Mesenchymal stem cell (in vitro differentiated cells and primary cell): ENCODE results near the gene KIF21A.

Source experiments
- DNase-seq: peaks from one replicate; pipeline ENCODE4 v3.0.0-alpha.2; 2013
- H2AFZ ChIP-seq: one replicate; pipeline ENCODE4 v1.6.1; 2013; ENCODE audit warnings: low read depth, mild to moderate bottlenecking, control low read depth, inconsistent platforms, low read length, moderate library complexity
- H2AK5ac ChIP-seq: 2 replicates; pipeline ENCODE4 v1.6.1; 2013; ENCODE audit warnings: low read length, moderate library complexity, mild to moderate bottlenecking, inconsistent platforms; ENCODE audit not compliant: severe bottlenecking
- H2BK120ac ChIP-seq: one replicate; pipeline ENCODE4 v1.6.1; 2013; ENCODE audit warnings: low read depth, mild to moderate bottlenecking, inconsistent platforms, low read length, moderate library complexity
- H2BK12ac ChIP-seq, 2 experiments: one replicate each; pipeline ENCODE4 v1.6.1; 2013; ENCODE audit warnings: inconsistent platforms in 2 of 2, low read length in 2 of 2, mild to moderate bottlenecking in 2 of 2, moderate library complexity in 2 of 2, control low read depth in 1 of 2
- H2BK15ac ChIP-seq: one replicate; pipeline ENCODE4 v1.6.1; 2013; ENCODE audit warnings: mild to moderate bottlenecking, low read depth, inconsistent platforms; ENCODE audit not compliant: poor library complexity, severe bottlenecking
- H2BK5ac ChIP-seq: 2 replicates; pipeline ENCODE4 v1.6.1; 2013; ENCODE audit warnings: low read depth, mild to moderate bottlenecking, low read length, control low read depth, inconsistent platforms; ENCODE audit not compliant: poor library complexity, severe bottlenecking
- H3K14ac ChIP-seq, 2 experiments: one replicate each; pipeline ENCODE4 v1.6.1; 2013; ENCODE audit warnings: inconsistent platforms in 2 of 2, low read length in 2 of 2, control low read depth in 1 of 2, mild to moderate bottlenecking in 1 of 2, moderate library complexity in 1 of 2
- H3K18ac ChIP-seq, 2 experiments: one replicate each; pipeline ENCODE4 v1.6.1; 2013; ENCODE audit warnings: inconsistent platforms in 2 of 2, low read length in 2 of 2, control low read depth in 1 of 2, low read depth in 1 of 2, mild to moderate bottlenecking in 1 of 2
- H3K23ac ChIP-seq, 2 experiments: one replicate each; pipeline ENCODE4 v1.6.1; 2013; ENCODE audit warnings: inconsistent platforms in 2 of 2, low read length in 2 of 2, mild to moderate bottlenecking in 2 of 2, moderate library complexity in 2 of 2, control low read depth in 1 of 2
- H3K27ac ChIP-seq: 2 replicates; pipeline ENCODE4 v1.5.1; 2013; ENCODE audit warnings: mild to moderate bottlenecking, moderate library complexity, low read length, control low read depth, inconsistent platforms; ENCODE audit not compliant: poor library complexity, severe bottlenecking
- H3K27me3 ChIP-seq, 2 experiments: 2 replicates each; pipeline versions ENCODE4 v1.6.1 to v1.7.0; 2013; ENCODE audit warnings: low read length in 2 of 2, mild to moderate bottlenecking in 2 of 2, moderate library complexity in 2 of 2, control low read depth in 1 of 2, inconsistent platforms in 1 of 2; ENCODE audit not compliant: control insufficient read depth in 1 of 2, insufficient read depth in 1 of 2
- H3K36me3 ChIP-seq, 2 experiments: 2 replicates each; pipeline versions ENCODE4 v1.6.1 to v1.7.0; 2013; ENCODE audit warnings: low read length in 2 of 2, control low read depth in 1 of 2, inconsistent platforms in 1 of 2, low read depth in 1 of 2, mild to moderate bottlenecking in 1 of 2; ENCODE audit not compliant: insufficient read depth in 2 of 2, control insufficient read depth in 1 of 2
- H3K4ac ChIP-seq, 2 experiments: one replicate each; pipeline ENCODE4 v1.6.1; 2013; ENCODE audit warnings: inconsistent platforms in 2 of 2, low read length in 2 of 2, mild to moderate bottlenecking in 2 of 2, moderate library complexity in 2 of 2, control low read depth in 1 of 2, low read depth in 1 of 2
- H3K4me1 ChIP-seq: 2 replicates; pipeline ENCODE4 v1.6.1; 2013; ENCODE audit warnings: low read depth, low read length, control low read depth; ENCODE audit not compliant: control insufficient read depth, insufficient read depth
- H3K4me2 ChIP-seq: 2 replicates; pipeline ENCODE4 v1.6.1; 2013; ENCODE audit warnings: low read length, mild to moderate bottlenecking, inconsistent platforms; ENCODE audit not compliant: poor library complexity, severe bottlenecking
- H3K4me3 ChIP-seq, 2 experiments: 2 replicates each; pipeline versions ENCODE4 v1.5.1 to v1.7.0; 2013; ENCODE audit warnings: low read length in 2 of 2, mild to moderate bottlenecking in 2 of 2, control low read depth in 1 of 2, low read depth in 1 of 2; ENCODE audit not compliant: insufficient read depth in 1 of 2
- H3K79me1 ChIP-seq: replicated peaks from 2 replicates; pipeline ENCODE4 v1.6.1; 2013; ENCODE audit warnings: mild to moderate bottlenecking, control low read depth, low read length, inconsistent platforms; ENCODE audit not compliant: poor library complexity, severe bottlenecking
- H3K9ac ChIP-seq: 2 replicates; pipeline ENCODE4 v1.7.0; 2013; ENCODE audit warnings: mild to moderate bottlenecking, low read length, moderate library complexity
- H3K9me3 ChIP-seq: 2 replicates; pipeline ENCODE4 v1.7.0; 2013; ENCODE audit warnings: mild to moderate bottlenecking, low read length; ENCODE audit not compliant: control insufficient read depth
- H4K8ac ChIP-seq: one replicate; pipeline ENCODE4 v1.6.1; 2013; ENCODE audit warnings: inconsistent platforms, mild to moderate bottlenecking, low read length, moderate library complexity
- H4K91ac ChIP-seq: one replicate; pipeline ENCODE4 v1.6.1; 2013; ENCODE audit warnings: mild to moderate bottlenecking, low read length, inconsistent platforms
- WGBS: methylation state at CpG from one replicate; pipeline ENCODE4 v1.1.7; 2013; ENCODE audit warnings: mixed read lengths; 5-methylcytosine and 5-hydroxymethylcytosine counted together

The KIF21A gene

DNA sequence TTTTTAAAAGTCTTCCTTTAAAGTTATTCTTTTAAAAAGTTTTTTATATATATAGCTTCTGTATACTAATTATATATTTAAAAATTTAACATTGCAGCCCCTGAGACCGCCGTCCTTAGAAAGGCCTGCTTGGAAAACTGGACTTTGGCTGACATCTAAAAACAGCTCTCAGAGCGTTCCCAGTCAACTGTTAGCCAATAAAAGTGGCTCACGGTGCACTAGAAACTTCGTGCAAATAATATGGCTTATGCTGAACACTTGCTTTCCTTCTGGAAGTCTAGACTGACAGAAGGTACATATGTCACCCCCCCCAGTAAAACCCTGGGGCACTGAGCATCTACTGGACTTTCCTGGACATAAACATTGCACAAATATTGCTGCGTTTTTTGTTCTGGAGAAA, 115.0 kb downstream of the KIF21A start:
- no peak overlapping the region for H2BK12ac ChIP-seq
- no peak overlapping the region for H3K18ac ChIP-seq
- DNase-seq, result no peak
- no peak overlapping the region for H3K4ac ChIP-seq
- no peak overlapping the region for H2BK120ac ChIP-seq
- H3K4me3 ChIP-seq, result no peak overlapping the region
- H4K91ac ChIP-seq, result no peak overlapping the region
- no peak overlapping the region for H3K4me2 ChIP-seq
- no peak overlapping the region for H3K23ac ChIP-seq
- WGBS, result 99% methylated on average over 6 of the region's 6 CpGs
- H3K9me3 ChIP-seq, result no peaks in the 10 kb centered on the region
- H2AK5ac ChIP-seq, result no peak overlapping the region
- no peaks in the 10 kb centered on the region for H3K79me1 ChIP-seq
- no peak overlapping the region for H3K9ac ChIP-seq
- H3K27me3 ChIP-seq, result no peaks in the 10 kb centered on the region
- H3K4me1 ChIP-seq, result no peaks in the 10 kb centered on the region
- H3K36me3 ChIP-seq, result peaks cover 3 to 9% of the 10 kb centered on the region in 2 experiments
- H4K8ac ChIP-seq, result no peak overlapping the region
- no peak overlapping the region for H2BK5ac ChIP-seq
- H3K14ac ChIP-seq, result no peak overlapping the region
- H2BK15ac ChIP-seq, result no peak overlapping the region
- H3K27ac ChIP-seq, result no peak overlapping the region
- no peak overlapping the region for H2AFZ ChIP-seq

DNA sequence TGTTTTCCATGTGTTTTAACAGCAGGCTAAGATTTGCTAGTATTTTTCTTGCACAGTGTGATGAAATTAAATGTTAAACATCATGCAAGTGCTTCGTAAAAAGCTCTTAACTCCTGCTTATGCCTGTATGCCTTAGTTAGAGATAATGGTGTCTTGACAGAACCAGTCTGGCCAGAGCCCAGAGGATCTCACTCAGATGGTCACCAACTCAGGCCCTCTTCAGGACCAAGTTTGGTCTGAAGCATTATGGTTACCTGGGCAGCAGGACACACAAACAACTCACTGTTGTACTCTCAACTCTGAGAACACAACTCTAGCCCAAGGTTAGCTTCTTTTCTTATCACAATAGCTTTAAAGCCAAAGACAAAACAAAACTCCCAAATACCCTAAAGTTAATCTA, 115.4 kb downstream of the KIF21A start:
- Histone ChIP-seq H2BK120ac (no peak overlapping the region), H2BK15ac (no peak overlapping the region), H3K27me3 (no peaks in the 10 kb centered on the region), H3K18ac (no peak overlapping the region), H3K27ac (no peak overlapping the region), H3K23ac (no peak overlapping the region), H3K4me1 (no peaks in the 10 kb centered on the region), H3K36me3 (peaks cover 0 to 6% of the 10 kb centered on the region in 2 experiments), H3K14ac (no peak overlapping the region), H2AFZ (no peak overlapping the region), H2BK12ac (no peak overlapping the region), H4K91ac (no peak overlapping the region), H3K4me2 (no peak overlapping the region), H3K79me1 (no peaks in the 10 kb centered on the region), H3K4me3 (no peak overlapping the region), H3K9ac (no peak overlapping the region), H3K4ac (no peak overlapping the region), H4K8ac (no peak overlapping the region), H3K9me3 (no peaks in the 10 kb centered on the region), H2BK5ac (no peak overlapping the region), H2AK5ac (no peak overlapping the region)
- no peak for DNase-seq
- 96% methylated on average over 1 of the region's 1 CpG for WGBS

DNA sequence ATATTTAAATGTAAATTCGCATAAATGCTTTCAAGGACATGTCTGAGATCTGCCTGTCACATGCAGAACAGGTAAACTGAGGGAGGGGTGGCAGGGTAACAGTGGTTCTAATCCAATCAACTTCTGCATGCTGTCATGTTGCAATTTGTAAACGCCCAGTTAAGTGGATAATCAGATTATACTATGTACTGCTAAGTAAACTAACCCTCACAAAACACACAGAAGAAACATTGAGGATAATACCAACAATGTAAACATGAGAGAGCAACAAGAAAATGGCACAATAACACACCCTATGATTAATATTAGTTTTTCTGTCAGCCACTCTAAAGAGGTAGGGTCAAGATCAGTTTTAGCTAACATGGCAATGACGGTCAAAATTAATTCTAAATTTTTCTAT, 123.7 kb downstream of the KIF21A start:
- Histone ChIP-seq H3K4ac (no peak overlapping the region), H3K18ac (no peak overlapping the region)

DNA sequence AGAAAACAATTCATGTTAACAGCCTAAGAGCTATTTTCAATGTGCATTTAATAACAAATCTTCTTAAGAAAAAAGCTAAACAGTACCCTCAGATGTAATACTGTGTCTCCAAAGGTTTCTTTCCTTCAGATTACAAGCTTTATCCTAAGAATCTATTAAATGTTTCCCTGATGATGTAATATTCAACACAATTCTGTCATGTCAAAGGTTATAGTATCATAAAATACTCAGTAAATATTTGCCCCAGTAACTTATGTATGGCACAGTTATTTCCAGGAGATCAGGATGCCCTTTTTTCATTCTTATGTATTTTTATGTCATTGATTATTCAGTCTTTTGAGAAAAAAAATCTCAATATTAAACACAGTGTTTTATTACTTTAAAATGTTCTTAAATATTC, 128.4 kb downstream of the KIF21A start:
- Histone ChIP-seq H3K36me3 (no peaks in the 10 kb centered on the region), H3K4me1 (no peaks in the 10 kb centered on the region), H3K9me3 (no peaks in the 10 kb centered on the region), H2BK15ac (no peak overlapping the region), H3K14ac (no peak overlapping the region), H2AFZ (no peak overlapping the region), H2BK5ac (no peak overlapping the region), H3K23ac (no peak overlapping the region), H3K27me3 (no peaks in the 10 kb centered on the region), H4K8ac (no peak overlapping the region), H2AK5ac (no peak overlapping the region), H3K79me1 (no peaks in the 10 kb centered on the region), H2BK120ac (no peak overlapping the region), H3K4me3 (no peak overlapping the region), H3K4ac (no peak overlapping the region), H3K27ac (no peak overlapping the region), H4K91ac (no peak overlapping the region), H3K9ac (no peak overlapping the region), H2BK12ac (no peak overlapping the region), H3K18ac (no peak overlapping the region), H3K4me2 (no peak overlapping the region)
- no peak for DNase-seq

More for the DNA sequence above, 123.7 kb downstream of the KIF21A start:
- no peak overlapping the region for H2BK5ac ChIP-seq
- no peak overlapping the region for H3K4me3 ChIP-seq
- H3K36me3 ChIP-seq, result no peaks in the 10 kb centered on the region
- H2AK5ac ChIP-seq, result no peak overlapping the region
- no peak overlapping the region for H2BK15ac ChIP-seq
- no peak for DNase-seq
- H2AFZ ChIP-seq, result no peak overlapping the region
- H3K27ac ChIP-seq, result no peak overlapping the region
- 100% methylated on average over 1 of the region's 3 CpGs for WGBS
- H3K9ac ChIP-seq, result no peak overlapping the region
- H3K4me1 ChIP-seq, result no peaks in the 10 kb centered on the region
- no peak overlapping the region for H2BK120ac ChIP-seq
- H3K14ac ChIP-seq, result no peak overlapping the region
- no peaks in the 10 kb centered on the region for H3K27me3 ChIP-seq
- no peaks in the 10 kb centered on the region for H3K79me1 ChIP-seq
- H3K23ac ChIP-seq, result no peak overlapping the region
- no peak overlapping the region for H3K4me2 ChIP-seq
- H2BK12ac ChIP-seq, result no peak overlapping the region
- no peak overlapping the region for H4K91ac ChIP-seq
- H4K8ac ChIP-seq, result no peak overlapping the region
- no peaks in the 10 kb centered on the region for H3K9me3 ChIP-seq
